Muscle of leg (tissue), 11 donors: ENCODE results near the gene RBFOX1. TPM values are rescaled to one million over a fixed set of nuclear protein-coding genes. Genes with fewer than 3 reads are reported as not detected.

Source experiments
- DNase-seq: peaks from one replicate; pipeline ENCODE4 v3.0.0; 2013
- H3K27ac ChIP-seq: one replicate; pipeline ENCODE4 v1.5.1; 2013; ENCODE audit warnings: mild to moderate bottlenecking, low read length, control low read depth
- H3K27me3 ChIP-seq: one replicate; pipeline ENCODE4 v1.6.1; 2013; ENCODE audit warnings: low read length; ENCODE audit not compliant: control insufficient read depth, insufficient read depth
- H3K36me3 ChIP-seq: one replicate; pipeline ENCODE4 v1.6.1; 2013; ENCODE audit warnings: low read length; ENCODE audit not compliant: control insufficient read depth, insufficient read depth
- H3K4me1 ChIP-seq: one replicate; pipeline ENCODE4 v1.6.1; 2013; ENCODE audit warnings: low read length; ENCODE audit not compliant: control insufficient read depth, insufficient read depth
- H3K4me3 ChIP-seq: one replicate; pipeline ENCODE4 v1.5.1; 2013; ENCODE audit warnings: low read length, control low read depth
- H3K9me3 ChIP-seq: replicated peaks from 2 replicates; pipeline ENCODE4 v1.6.1; 2013; ENCODE audit warnings: low read depth, low read length; ENCODE audit not compliant: control insufficient read depth
- WGBS: methylation state at CpG from one replicate; pipeline ENCODE4 v1.1.5; 2013; ENCODE audit warnings: missing lambda C conversion rate; ENCODE audit not compliant: insufficient coverage; 5-methylcytosine and 5-hydroxymethylcytosine counted together
- polyA plus RNA-seq, 8 donors: library from polyadenylated mRNA; unstranded; fragments of 120-200 nt; gene quantifications; one replicate each; pipeline versions ENCODE4 v1.2.1 to v1.2.3, GENCODE V29; 2013; ENCODE audit warnings: inconsistent platforms in 1 of 8, low replicate concordance in 1 of 8; ENCODE audit not compliant: insufficient read length in 8 of 8, insufficient read depth in 1 of 8
- total RNA-seq: library from RNA; stranded (reverse); fragments of 120-200 nt; gene quantifications from one replicate; pipeline ENCODE4 v1.2.4, GENCODE V29; 2013

The RBFOX1 gene
- total and polyA plus RNA-seq, 9 donors: 31.1 to 84.6 (median 47.6) TPM

- H3K27me3 ChIP-seq: no peaks in the 10 kb centered on the region
- H3K4me1 ChIP-seq: peaks cover 3% of the 10 kb centered on the region
- no peaks in the 10 kb centered on the region for H3K9me3 ChIP-seq
- WGBS: no CpG with 5 or more reads among the region's 5 CpGs
- H3K4me3 ChIP-seq: no peak overlapping the region
- H3K36me3 ChIP-seq: no peaks in the 10 kb centered on the region
- DNase-seq: no peak
- no peak overlapping the region for H3K27ac ChIP-seq
Observed at GRCh38 chr16:7506363-7506762, 173.7 kb downstream of the RBFOX1 start.

DNA sequence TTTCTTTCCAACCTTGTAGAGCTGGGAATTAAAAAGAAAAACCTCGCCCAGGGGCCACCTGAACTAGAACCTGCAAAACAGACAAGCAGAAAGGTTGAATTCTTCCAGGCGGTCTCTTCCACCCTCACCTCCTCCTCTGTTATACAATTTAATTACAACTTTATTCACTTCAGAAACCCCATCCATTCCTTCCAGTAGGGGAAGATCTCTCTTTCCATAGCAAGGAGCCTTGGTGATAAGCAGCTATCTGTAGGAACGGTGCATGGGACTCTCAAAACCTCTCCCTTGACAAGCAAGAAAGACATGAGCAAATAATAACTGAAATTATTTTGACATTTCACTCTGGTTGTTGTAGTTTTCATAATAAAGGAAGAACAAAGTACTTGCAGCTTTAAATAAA, 176.0 kb downstream of the RBFOX1 start:
- 86% methylated on average over 1 of the region's 3 CpGs for WGBS
- Histone ChIP-seq H3K4me1 (peaks cover 3% of the 10 kb centered on the region), H3K27me3 (no peaks in the 10 kb centered on the region), H3K9me3 (no peaks in the 10 kb centered on the region), H3K27ac (no peak overlapping the region), H3K36me3 (no peaks in the 10 kb centered on the region), H3K4me3 (no peak overlapping the region)
- no peak for DNase-seq

GRCh38 chr16:7509963-7510601, 177.4 kb downstream of the RBFOX1 start:
- Histone ChIP-seq H3K27me3 (no peaks in the 10 kb centered on the region), H3K36me3 (no peaks in the 10 kb centered on the region), H3K27ac (no peak overlapping the region), H3K9me3 (no peaks in the 10 kb centered on the region), H3K4me1 (peaks cover 3% of the 10 kb centered on the region), H3K4me3 (no peak overlapping the region)
- peak; percentile 21 for DNase-seq
- 44% methylated on average over 14 of the region's 23 CpGs for WGBS

DNA sequence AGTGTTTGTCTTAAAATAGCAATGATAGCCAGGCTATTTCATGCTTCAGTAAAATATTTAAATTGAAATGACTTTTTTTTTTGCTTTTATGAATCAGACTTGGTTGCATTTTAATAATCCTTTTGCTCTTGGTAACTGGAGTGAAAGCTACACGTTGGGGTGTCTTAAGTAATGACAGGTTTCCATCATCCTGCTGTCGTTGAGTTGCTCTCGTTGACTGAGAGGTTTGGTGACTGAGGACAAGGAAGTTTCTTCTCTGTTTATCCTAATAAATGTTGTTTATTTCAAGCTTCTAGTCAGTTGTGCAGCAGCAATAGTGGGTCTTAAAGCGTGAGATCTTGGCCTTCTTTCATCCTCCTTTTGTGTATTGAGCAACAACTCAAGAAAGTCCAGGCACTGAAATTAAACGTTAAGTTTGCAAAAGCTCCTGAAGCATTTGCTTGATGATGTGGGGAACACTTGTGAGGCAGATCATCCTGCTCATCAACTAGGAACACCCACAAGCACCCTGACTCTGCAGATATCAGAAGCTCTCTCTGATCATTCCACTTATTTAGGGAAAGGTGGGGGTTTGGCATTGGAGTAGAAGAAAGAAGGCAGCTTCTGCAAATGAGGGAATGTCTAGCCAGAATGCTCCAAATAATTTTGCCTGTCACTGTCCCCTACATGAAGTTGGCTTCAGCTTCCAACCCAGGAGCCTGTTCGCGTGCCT, 179.1 kb downstream of the RBFOX1 start:
- no peak overlapping the region for H3K4me3 ChIP-seq
- no peaks in the 10 kb centered on the region for H3K27me3 ChIP-seq
- H3K9me3 ChIP-seq: no peaks in the 10 kb centered on the region
- no peaks in the 10 kb centered on the region for H3K36me3 ChIP-seq
- DNase-seq: no peak
- H3K27ac ChIP-seq: no peak overlapping the region
- 74% methylated on average over 3 of the region's 7 CpGs for WGBS
- peaks cover 3% of the 10 kb centered on the region for H3K4me1 ChIP-seq

- no peak overlapping the region for H3K4me3 ChIP-seq
- H3K27me3 ChIP-seq: no peaks in the 10 kb centered on the region
- peaks cover 3% of the 10 kb centered on the region for H3K4me1 ChIP-seq
- no peaks in the 10 kb centered on the region for H3K9me3 ChIP-seq
- no peaks in the 10 kb centered on the region for H3K36me3 ChIP-seq
- WGBS: 72% methylated on average over 2 of the region's 3 CpGs
- DNase-seq: no peak
- H3K27ac ChIP-seq: no peak overlapping the region
Observed at GRCh38 chr16:7512503-7512902, 179.9 kb downstream of the RBFOX1 start.

GRCh38 chr16:7513429-7513828, 180.8 kb downstream of the RBFOX1 start:
- Histone ChIP-seq H3K27ac (no peak overlapping the region), H3K36me3 (peaks cover 5% of the 10 kb centered on the region), H3K4me3 (no peak overlapping the region), H3K9me3 (no peaks in the 10 kb centered on the region), H3K4me1 (peaks cover 3% of the 10 kb centered on the region), H3K27me3 (no peaks in the 10 kb centered on the region)
- WGBS: 94% methylated on average over 3 of the region's 4 CpGs
- peak; percentile 4 for DNase-seq

- Histone ChIP-seq H3K27me3 (no peaks in the 10 kb centered on the region), H3K4me3 (no peak overlapping the region), H3K9me3 (no peaks in the 10 kb centered on the region), H3K27ac (no peak overlapping the region), H3K36me3 (peaks cover 5% of the 10 kb centered on the region), H3K4me1 (no peaks in the 10 kb centered on the region)
- WGBS: 100% methylated on average over 2 of the region's 5 CpGs
- DNase-seq: no peak
Observed at GRCh38 chr16:7515543-7515942, 182.9 kb downstream of the RBFOX1 start.

- no peaks in the 10 kb centered on the region for H3K9me3 ChIP-seq
- H3K27me3 ChIP-seq: no peaks in the 10 kb centered on the region
- H3K36me3 ChIP-seq: peaks cover 5% of the 10 kb centered on the region
- no peak overlapping the region for H3K27ac ChIP-seq
- 20% methylated on average over 1 of the region's 2 CpGs for WGBS
- DNase-seq: peak; percentile 61
- H3K4me3 ChIP-seq: no peak overlapping the region
- H3K4me1 ChIP-seq: no peaks in the 10 kb centered on the region
Observed at GRCh38 chr16:7517496-7517895, 184.9 kb downstream of the RBFOX1 start.

DNA sequence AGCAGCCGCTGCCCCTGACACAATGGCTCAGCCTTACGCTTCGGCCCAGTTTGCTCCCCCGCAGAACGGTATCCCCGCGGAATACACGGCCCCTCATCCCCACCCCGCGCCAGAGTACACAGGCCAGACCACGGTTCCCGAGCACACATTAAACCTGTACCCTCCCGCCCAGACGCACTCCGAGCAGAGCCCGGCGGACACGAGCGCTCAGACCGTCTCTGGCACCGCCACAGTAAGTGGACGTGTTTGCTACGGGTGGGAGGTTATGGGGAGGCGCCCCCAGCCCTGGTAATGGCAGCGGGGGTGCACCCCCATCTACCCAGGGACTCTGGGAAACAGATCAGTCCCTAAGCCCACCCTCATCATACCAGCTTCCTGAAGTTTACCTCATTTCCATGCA, 185.5 kb downstream of the RBFOX1 start:
- Histone ChIP-seq H3K36me3 (peaks cover 5% of the 10 kb centered on the region), H3K9me3 (no peaks in the 10 kb centered on the region), H3K4me3 (no peak overlapping the region), H3K27me3 (no peaks in the 10 kb centered on the region), H3K4me1 (no peaks in the 10 kb centered on the region), H3K27ac (no peak overlapping the region)
- DNase-seq: no peak
- WGBS: 98% methylated on average over 19 of the region's 25 CpGs

DNA sequence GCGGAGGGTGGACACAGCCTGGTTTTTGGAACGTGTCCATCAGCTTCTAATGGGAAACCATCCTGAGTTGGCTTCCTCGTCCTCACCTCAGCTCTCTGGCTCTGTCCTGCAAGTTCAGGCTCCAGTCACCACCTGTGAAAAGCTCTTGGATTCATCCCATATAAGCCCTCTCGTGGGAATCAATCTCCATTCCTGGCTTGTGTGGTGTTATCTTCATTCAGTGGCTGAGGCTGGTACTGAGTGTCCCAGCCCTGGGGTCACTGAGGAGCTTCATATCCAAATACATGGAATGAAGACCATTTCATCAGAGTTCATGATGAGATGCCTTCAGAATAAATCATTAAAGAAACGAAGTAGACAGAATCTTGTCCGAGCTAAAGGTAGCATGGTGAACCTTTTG, 189.2 kb downstream of the RBFOX1 start:
- DNase-seq: no peak
- WGBS: 88% methylated on average over 5 of the region's 6 CpGs
- no peak overlapping the region for H3K4me3 ChIP-seq
- H3K9me3 ChIP-seq: no peaks in the 10 kb centered on the region
- H3K36me3 ChIP-seq: peaks cover 5% of the 10 kb centered on the region
- no peak overlapping the region for H3K27ac ChIP-seq
- no peaks in the 10 kb centered on the region for H3K27me3 ChIP-seq
- no peaks in the 10 kb centered on the region for H3K4me1 ChIP-seq
